Suprapubic skin (tissue), 4 donors: Measurements from ENCODE around the gene SVOP.

Experiments
- CTCF ChIP-seq, 2 donors: fragments of 200-600 bp in 1 of 2; fragments of 450-650 bp in 1 of 2; sonication (generic) in 1 of 2; IDR thresholded peaks; one replicate each; pipeline ENCODE4 v1.5.1; 2016 to 2019; ENCODE audit warnings: antibody characterized with exemption in 2 of 2, mild to moderate bottlenecking in 1 of 2, moderate library complexity in 1 of 2
- EP300 ChIP-seq: sonication (generic); formaldehyde crosslinking; IDR thresholded peaks from one replicate; pipeline ENCODE4 v1.6.1; 2017; ENCODE audit warnings: antibody characterized with exemption
- POLR2AphosphoS5 ChIP-seq, 3 donors: sonication (generic); formaldehyde crosslinking; IDR thresholded peaks; one replicate each; pipeline ENCODE4 v1.6.1; 2017; ENCODE audit warnings: antibody characterized with exemption in 3 of 3

DNA sequence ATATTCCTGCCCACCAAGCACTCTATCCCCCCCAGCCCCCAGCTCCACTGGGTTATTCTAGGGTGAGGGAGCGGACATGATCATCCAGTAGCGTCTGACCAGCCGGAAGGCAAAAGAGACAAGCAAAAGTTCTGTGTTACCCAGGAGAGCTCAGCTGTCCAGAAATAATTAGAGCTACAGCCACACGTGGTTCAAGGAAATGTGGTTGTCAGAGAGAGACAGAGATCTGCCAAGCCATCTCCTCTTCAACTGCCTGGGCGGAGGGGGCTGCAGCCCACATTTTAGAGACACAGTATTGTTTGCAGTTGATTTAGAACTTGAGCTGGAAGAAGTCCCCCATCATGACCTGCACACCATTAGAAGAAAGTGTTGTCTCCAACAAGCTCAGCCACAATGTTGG, 110.5 kb downstream of the SVOP start:
- TF ChIP-seq CTCF (IDR thresholded peaks at IDR 0.05): no peak
- no peak for TF ChIP-seq EP300
- no peak for TF ChIP-seq POLR2AphosphoS5 (IDR thresholded peaks at IDR 0.05)
